K562 (cell line): ENCODE data around the gene GATB.

Experiments used
- CREB1 ChIP-seq, 2 experiments: sonication (generic) in 1 of 2; formaldehyde crosslinking in 1 of 2; IDR thresholded peaks; 2 replicates each; pipeline versions ENCODE4 v1.6.1 to v1.8.0; 2012 to 2022; ENCODE audit warnings: inconsistent platforms in 1 of 2, mild to moderate bottlenecking in 1 of 2, missing genetic modification reagents in 1 of 2, moderate library complexity in 1 of 2
- MEF2A ChIP-seq: IDR thresholded peaks from 2 replicates; pipeline ENCODE4 v1.6.1; 2011; ENCODE audit warnings: low read depth, mild to moderate bottlenecking, low read length, moderate library complexity; ENCODE audit not compliant: control insufficient read depth
- POLR2AphosphoS5 ChIP-seq: IDR thresholded peaks from 2 replicates; pipeline ENCODE4 v1.6.1; 2011; ENCODE audit warnings: mild to moderate bottlenecking, low read depth, low read length, moderate library complexity; ENCODE audit not compliant: control insufficient read depth, insufficient read depth
- RAD21 ChIP-seq, 2 experiments: fragments of 250-450 bp in 1 of 2; fragments of 450-650 bp in 1 of 2; sonication (Bioruptor Pico) in 1 of 2; formaldehyde crosslinking in 1 of 2; IDR thresholded peaks in 1 of 2; conservative IDR thresholded peaks in 1 of 2; 2 replicates each; pipeline versions ENCODE4 v1.4.0 to v1.8.0; 2020 to 2022; ENCODE audit warnings: mild to moderate bottlenecking in 2 of 2, moderate library complexity in 1 of 2
- SIN3A ChIP-seq, 2 experiments: fragments of 150-350 bp in 1 of 2; IDR thresholded peaks; 2 replicates each; pipeline ENCODE4 v1.6.1; 2011 to 2016; ENCODE audit warnings: borderline replicate concordance in 2 of 2, low read depth in 2 of 2, low read length in 2 of 2, mild to moderate bottlenecking in 2 of 2, moderate library complexity in 2 of 2; ENCODE audit not compliant: control insufficient read depth in 1 of 2
- ZBTB49 ChIP-seq: sonication (generic); formaldehyde crosslinking; IDR thresholded peaks from 2 replicates; pipeline ENCODE4 v1.8.0; 2022; ENCODE audit warnings: missing genetic modification reagents, mild to moderate bottlenecking, borderline replicate concordance
- ZNF274 ChIP-seq: IDR thresholded peaks from 2 replicates; pipeline ENCODE4 v1.6.1; 2011; ENCODE audit warnings: low read depth, mild to moderate bottlenecking, low read length, moderate library complexity, borderline replicate concordance
- ZNF695 ChIP-seq: fragments of 450-650 bp; formaldehyde crosslinking; IDR thresholded peaks from 2 replicates; pipeline ENCODE4 v1.4.0; 2020; ENCODE audit warnings: mild to moderate bottlenecking, moderate library complexity
- ZNF780A ChIP-seq: fragments of 250-450 bp; sonication (Bioruptor Pico); IDR thresholded peaks from 2 replicates; pipeline ENCODE4 v1.5.0; 2021; ENCODE audit warnings: mild to moderate bottlenecking
- TF ChIP-seq, protein P1 (sequence below), 3 experiments: IDR thresholded peaks in 2 of 3; conservative IDR thresholded peaks in 1 of 3; 2 replicates each; pipeline ENCODE4 v1.5.1; 2011 to 2012; ENCODE audit warnings: low read length in 3 of 3, mild to moderate bottlenecking in 3 of 3, control low read depth in 2 of 3, improper control_type of control experiment in 1 of 3, inconsistent platforms in 1 of 3, low read depth in 1 of 3, mixed read lengths in 1 of 3, moderate library complexity in 1 of 3; ENCODE audit not compliant: insufficient read depth in 2 of 3

GRCh38 chr4:151798678-151799416 is 38.0 kb upstream of the GATB start:
- TF ChIP-seq, protein P1, sequence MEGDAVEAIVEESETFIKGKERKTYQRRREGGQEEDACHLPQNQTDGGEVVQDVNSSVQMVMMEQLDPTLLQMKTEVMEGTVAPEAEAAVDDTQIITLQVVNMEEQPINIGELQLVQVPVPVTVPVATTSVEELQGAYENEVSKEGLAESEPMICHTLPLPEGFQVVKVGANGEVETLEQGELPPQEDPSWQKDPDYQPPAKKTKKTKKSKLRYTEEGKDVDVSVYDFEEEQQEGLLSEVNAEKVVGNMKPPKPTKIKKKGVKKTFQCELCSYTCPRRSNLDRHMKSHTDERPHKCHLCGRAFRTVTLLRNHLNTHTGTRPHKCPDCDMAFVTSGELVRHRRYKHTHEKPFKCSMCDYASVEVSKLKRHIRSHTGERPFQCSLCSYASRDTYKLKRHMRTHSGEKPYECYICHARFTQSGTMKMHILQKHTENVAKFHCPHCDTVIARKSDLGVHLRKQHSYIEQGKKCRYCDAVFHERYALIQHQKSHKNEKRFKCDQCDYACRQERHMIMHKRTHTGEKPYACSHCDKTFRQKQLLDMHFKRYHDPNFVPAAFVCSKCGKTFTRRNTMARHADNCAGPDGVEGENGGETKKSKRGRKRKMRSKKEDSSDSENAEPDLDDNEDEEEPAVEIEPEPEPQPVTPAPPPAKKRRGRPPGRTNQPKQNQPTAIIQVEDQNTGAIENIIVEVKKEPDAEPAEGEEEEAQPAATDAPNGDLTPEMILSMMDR (IDR thresholded peaks at IDR 0.05 in 2 of 3, conservative IDR thresholded peaks at IDR 0.05 in 1 of 3; ENCODE audit: insufficient read depth in 2 of 3, low read depth in 1 of 3, low read length in 3 of 3) = no peak
- TF ChIP-seq ZBTB49 (CRISPR knock-in tag) = no peak
- TF ChIP-seq RAD21 (CRISPR knock-in tag; conservative IDR thresholded peaks at IDR 0.05 in 1 of 2, IDR thresholded peaks at IDR 0.05 in 1 of 2) = no peak
- TF ChIP-seq ZNF695 (CRISPR knock-in tag) = no peak
- no peak for TF ChIP-seq ZNF274
- TF ChIP-seq SIN3A (IDR thresholded peaks at IDR 0.05; ENCODE audit: borderline replicate concordance in 2 of 2, control insufficient read depth in 1 of 2, low read depth in 2 of 2, low read length in 2 of 2) = no peak
- no peak for TF ChIP-seq MEF2A
- TF ChIP-seq CREB1 (IDR thresholded peaks at IDR 0.05) = no peak
- no peak for TF ChIP-seq CREB1 (CRISPR knock-in tag; IDR thresholded peaks at IDR 0.05)
- no peak for TF ChIP-seq ZNF780A (CRISPR knock-in tag)
- no peak for TF ChIP-seq POLR2AphosphoS5
